H7 (cell line): Measurements from ENCODE around the gene PRKCE. TPM values are rescaled to one million over a fixed set of nuclear protein-coding genes. Genes with fewer than 3 reads are reported as not detected.

Source experiments
- DNase-seq: peaks from one replicate; pipeline ENCODE4 v3.0.0; 2012
- H3K27me3 ChIP-seq: 2 replicates; pipeline ENCODE4 v1.6.0; 2011; ENCODE audit warnings: mild to moderate bottlenecking, low read length; ENCODE audit not compliant: control insufficient read depth, insufficient read depth
- H3K36me3 ChIP-seq: replicated peaks from 2 replicates; pipeline ENCODE4 v1.5.1; 2011; ENCODE audit warnings: low read length; ENCODE audit not compliant: control insufficient read depth, insufficient read depth
- H3K4me3 ChIP-seq: 2 replicates; pipeline ENCODE4 v1.5.1; 2011; ENCODE audit warnings: low read depth, mild to moderate bottlenecking, control low read depth, low read length, moderate library complexity; ENCODE audit not compliant: insufficient read depth
- total RNA-seq: library from RNA; depleted of rRNA; stranded (reverse); fragments of >200 nt; shearing (Covaris generic); gene quantifications from 2 replicates; pipeline ENCODE4 v1.2.3, GENCODE V29; 2014

The PRKCE gene
- total RNA-seq, 1 experiment from 2014 or later: 1.2 TPM

DNA sequence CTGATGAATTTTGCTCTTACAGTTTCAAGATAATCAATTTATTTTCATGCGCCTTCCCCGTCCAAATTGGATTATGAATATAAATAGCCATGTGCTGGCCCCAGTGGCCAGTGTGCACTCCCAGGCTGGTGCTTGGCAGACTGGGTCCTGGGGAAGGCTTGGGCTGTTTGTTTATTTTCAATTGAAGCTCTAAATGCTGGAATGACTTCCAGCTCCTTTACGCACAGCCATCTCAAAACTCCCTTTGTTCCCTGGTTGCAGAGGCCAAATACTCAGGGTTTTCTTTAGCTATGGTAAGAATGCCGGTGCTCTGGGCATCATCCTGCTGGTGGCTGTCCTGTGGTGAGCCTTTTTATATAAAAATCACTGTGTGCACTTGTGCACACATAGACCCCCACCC, 131.5 kb downstream of the PRKCE start:
- Histone ChIP-seq H3K4me3 (no peak overlapping the region), H3K36me3 (no peaks in the 10 kb centered on the region), H3K27me3 (no peaks in the 10 kb centered on the region)
- no peak for DNase-seq

DNA sequence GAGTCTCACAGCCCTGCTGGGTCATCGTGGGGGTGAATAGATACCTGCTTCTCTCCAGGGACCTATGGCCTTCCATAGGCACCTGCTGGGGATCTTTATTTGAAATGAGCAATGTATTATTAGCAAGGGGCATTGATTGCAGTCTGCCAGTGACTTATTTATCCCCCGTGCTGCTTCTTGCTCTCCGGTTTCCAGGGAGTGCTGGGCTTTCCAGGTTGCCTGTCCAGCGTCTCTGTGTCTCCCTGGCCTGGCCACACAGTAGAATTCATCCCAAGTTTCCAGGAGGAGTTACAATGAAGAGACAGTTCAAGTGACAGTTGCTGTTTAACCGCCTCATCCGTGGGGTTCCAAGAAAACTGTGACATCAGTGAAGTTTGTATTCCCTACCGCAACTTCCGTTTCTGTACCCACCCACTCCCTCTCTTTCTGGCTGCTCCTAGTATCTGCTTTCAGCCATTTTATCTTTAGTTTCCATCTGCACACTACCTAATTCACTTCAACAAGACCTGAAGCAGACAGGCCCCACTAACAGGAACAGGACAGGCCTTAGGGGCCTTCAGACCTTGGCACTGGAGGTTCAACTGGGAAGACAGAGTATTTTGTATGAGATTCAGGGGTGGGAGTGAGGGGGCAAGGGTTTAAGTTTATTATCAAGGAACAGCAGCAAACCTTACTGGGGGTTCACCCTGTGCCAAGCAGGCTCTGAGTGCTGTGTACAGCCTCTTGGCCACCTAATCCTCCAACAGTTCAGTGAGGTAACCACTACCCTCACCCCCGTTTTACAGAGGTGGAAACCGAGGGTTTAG, 134.8 kb downstream of the PRKCE start:
- Histone ChIP-seq H3K4me3 (no peak overlapping the region), H3K27me3 (no peaks in the 10 kb centered on the region), H3K36me3 (no peaks in the 10 kb centered on the region)
- no peak for DNase-seq

DNA sequence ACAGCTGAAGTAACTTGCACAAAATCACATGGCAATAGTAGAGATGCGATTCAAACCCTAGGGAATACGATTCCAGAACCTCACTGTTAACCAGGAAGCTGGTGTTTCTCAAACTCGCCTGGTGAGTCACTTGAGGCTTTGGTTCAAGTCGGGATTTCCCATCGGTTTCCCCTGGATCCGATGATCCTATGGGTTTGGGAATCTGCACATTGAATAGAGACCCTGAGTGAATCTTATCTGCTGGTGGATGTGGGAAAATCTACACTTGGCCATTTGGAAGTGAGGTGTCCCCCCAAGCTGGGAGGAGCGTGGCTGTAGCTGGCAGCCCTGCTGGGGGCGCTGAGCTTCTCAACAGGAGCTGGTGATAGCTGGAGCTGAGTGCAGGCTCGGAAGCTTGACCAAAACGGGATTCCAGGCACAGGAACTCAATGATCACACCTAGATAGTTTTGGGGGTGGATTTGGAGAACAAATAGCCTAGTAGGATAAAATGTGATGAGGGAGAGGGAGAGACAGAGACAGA, 135.4 kb downstream of the PRKCE start:
- H3K4me3 ChIP-seq: no peak overlapping the region
- H3K36me3 ChIP-seq: no peaks in the 10 kb centered on the region
- H3K27me3 ChIP-seq: no peaks in the 10 kb centered on the region
- no peak for DNase-seq

DNA sequence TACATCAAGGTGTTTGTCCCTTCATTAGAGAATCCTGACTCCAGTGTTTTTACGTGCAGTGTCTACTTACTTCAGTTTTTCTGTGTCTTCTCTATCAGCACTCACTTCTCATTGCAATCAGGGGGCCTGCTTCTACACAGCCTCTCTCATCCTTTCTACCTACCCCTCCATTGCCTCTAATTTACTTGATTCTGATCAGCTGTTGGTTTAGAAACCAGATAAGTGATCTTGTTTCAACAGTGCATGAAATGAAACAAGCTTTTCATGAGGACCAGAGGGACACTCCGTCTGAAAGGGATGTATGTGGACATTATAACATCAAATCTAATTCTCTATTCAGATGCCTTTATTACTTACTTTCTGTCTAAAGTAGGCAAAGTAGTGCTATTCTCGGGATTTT, 136.9 kb downstream of the PRKCE start:
- Histone ChIP-seq H3K36me3 (no peaks in the 10 kb centered on the region), H3K27me3 (no peaks in the 10 kb centered on the region), H3K4me3 (no peak overlapping the region)
- no peak for DNase-seq

DNA sequence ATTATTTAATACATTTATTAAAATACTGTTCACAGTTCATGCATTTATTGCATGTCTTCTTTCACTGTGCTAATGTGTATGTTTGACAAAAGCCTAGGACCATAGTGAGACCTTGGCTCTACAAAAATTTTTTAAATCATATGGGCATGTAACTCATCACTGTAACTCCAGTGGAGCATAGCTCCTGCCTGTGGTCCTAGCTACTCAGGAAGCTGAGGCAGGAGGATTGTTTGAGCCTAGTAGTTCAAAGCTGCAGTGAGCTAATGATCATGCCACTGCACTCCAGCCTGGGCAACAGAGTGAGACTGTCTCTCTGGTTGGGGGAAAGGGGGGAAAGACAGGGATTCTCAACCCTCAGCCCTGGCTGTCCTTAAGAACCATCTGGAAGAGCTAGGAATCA, 137.8 kb downstream of the PRKCE start:
- Histone ChIP-seq H3K27me3 (no peaks in the 10 kb centered on the region), H3K36me3 (no peaks in the 10 kb centered on the region), H3K4me3 (no peak overlapping the region)
- no peak for DNase-seq

DNA sequence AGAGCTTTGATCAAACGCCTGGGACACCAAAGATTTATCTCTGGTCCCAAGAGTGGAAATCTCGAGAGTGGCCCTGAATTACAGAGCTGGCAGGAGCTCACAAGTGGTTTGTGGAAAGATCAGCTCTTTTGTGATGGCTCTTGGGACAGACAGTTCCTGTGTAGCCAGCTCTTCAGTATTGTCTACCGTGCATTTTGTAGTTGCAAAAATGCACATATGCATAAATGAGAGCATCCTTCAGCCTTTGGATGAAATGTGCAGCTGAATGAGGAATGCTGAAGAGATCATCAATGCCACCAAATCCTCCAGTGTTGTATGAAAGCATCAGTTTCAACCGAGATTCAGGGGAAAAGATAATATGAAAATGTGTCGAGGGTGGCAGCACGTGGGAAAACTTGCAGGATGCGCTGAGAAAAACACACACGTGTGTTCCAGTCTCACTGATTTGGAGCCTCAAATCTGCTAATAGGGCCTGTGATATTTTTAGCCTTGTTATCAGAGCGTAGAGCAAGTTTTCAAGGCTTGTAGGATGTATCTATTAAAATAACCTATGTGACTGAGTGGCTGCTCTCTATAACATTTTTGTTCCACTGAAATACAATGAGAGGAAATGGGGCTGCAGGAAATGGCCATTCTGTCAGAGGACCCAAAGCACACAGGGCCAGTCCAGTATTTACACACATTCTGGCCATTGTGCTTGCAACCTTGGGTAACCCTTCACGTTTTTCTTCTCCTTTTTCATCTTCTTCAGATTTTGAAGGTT, 138.7 kb downstream of the PRKCE start:
- no peaks in the 10 kb centered on the region for H3K36me3 ChIP-seq
- no peak for DNase-seq
- no peak overlapping the region for H3K4me3 ChIP-seq
- H3K27me3 ChIP-seq: no peaks in the 10 kb centered on the region

DNA sequence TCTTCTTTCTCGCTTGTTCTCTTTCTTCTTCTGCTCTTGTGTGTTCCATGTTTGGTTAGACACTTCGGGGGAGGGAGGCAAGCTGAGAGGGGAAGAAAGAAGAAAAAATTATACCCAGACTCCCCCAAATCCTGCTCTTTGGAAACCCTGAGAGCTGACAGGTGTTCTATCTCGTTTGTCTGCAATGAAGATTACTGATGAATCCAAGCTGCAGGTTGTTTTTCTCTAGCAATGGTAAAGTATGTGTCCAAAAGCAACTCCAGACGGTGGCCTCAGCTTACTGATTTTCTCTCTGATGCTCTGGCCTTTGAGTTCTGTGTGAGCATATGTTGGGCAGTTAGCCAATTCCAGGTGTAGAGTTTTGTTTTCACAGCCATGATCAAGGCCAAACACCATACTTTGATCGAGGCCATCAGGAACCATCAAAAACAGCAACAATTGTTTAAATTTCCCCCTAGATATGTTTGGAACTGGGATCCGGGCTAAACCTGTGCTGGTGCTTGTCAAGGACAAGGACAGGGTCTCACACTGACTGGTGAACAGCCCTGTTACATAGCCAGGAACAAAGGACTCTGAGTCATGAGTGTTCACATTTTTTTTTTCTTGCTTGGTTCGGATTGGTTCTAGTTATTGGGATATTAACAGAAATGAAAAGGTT, 142.0 kb downstream of the PRKCE start:
- Histone ChIP-seq H3K27me3 (no peaks in the 10 kb centered on the region), H3K4me3 (no peak overlapping the region), H3K36me3 (no peaks in the 10 kb centered on the region)
- DNase-seq: no peak

DNA sequence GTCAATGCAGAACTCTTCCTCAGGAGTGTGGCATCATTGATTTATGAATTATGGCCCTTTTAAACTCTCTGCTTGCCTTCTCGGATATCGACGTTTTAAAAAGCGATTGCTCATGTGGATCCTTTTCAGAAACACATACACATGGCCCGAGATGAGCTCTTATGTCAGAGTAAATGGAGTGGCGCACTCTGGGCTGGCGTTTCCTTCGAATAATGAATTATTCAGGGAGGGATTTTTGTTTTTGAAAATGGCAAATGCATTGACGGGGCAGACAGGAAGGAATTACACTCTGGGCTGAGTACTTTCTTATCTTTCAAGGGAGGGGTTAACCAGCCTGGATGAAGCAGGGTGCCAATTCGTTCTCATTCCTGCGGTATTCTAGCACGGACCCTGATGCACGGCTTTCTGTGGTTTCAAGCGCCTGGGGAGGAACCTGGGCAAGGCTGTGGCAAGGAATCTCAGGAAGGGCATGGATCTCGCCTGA, 142.7 kb downstream of the PRKCE start:
- Histone ChIP-seq H3K36me3 (no peaks in the 10 kb centered on the region), H3K27me3 (no peaks in the 10 kb centered on the region), H3K4me3 (no peak overlapping the region)
- DNase-seq: no peak

DNA sequence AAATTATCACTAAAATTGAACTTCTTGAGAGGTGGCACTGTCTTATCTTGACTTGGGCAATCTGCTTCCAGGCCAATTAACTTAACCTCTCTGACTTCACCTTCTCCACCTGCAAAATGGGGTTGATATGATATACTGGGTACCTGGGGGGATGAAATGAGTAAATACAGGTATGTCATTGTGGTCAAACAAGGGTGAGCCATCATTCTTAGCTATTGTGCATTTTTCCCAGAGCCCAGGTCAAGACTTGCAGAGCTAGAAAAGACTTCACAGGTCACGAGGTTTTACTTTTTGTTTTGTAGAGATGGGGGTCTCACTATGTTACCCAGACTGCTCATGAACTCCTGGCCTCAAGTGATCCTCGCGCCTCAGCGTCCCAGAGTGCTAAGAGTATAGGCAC, 145.0 kb downstream of the PRKCE start:
- Histone ChIP-seq H3K4me3 (no peak overlapping the region), H3K36me3 (no peaks in the 10 kb centered on the region)
- DNase-seq: no peak

DNA sequence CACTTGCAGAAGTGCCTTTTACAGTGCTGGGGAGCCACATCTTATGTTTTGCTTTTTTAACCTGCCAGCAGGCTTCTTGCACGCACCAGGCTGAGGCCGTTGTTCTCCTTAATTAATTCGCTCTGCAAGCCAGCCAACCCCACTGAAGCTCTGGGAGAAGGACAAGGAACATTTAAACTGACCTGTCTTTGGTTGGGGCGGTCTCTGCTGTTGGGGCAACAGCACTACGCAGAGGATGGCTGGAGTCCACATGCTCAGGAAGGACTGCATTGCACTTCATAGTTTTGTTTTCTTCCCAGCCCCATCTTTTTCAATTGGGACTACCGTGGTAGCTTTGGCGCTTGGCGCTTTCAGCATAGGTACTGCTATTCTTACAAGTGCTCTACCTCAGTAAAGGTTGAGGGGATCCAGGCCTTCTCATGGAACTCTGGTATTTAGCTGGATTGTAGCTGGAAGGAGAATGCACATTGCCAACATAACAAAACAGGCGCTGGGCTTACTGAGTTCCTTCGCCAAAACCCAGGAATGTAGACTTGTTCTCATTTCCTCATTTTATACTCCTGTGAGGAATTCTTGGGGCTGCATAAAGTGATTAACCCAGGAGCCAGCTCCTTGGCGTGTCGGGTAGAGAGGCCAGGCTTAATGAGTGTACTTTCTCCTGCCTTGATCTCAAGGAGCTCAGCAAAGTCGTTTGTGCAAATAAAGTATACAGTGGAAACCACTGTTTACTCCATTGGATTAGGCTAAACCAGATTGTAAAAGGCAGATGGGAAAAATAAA, 146.2 kb downstream of the PRKCE start:
- Histone ChIP-seq H3K36me3 (no peaks in the 10 kb centered on the region), H3K4me3 (no peak overlapping the region), H3K27me3 (no peaks in the 10 kb centered on the region)
- no peak for DNase-seq

More for the DNA sequence above, 145.0 kb downstream of the PRKCE start:
- no peaks in the 10 kb centered on the region for H3K27me3 ChIP-seq

DNA sequence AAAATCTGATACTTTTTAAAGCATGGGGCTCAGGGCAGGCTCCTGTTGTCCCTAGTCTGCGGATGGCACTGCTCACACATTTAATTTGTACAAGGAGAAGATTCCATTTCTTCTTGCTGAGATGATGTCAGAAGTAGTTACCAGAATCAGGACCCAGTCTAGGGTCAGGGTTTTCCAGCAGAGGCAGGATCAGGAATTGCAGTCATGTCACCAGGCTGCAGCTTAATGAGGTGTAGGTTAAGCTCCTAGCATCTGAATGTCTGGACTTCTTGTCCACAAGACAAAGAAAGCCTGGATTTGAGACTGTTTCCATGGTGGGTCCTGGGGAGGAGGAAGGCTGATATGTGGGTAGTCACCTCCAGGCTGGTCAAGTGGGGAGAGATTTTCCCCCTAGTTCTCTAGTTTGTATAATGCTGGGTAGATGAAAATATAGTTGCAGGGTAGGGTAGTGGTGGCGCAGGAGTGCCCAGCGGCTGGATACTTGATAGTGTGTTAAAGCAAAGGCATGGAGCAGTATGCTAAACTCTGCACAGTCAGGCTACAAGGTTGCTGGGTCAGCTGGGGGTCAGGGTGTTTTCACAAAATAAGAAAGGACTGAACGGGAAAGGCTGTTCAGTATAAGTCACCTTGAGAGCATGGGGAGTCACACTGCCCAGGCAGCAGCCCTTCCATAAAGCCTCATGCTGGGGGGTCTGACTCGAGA, 148.4 kb downstream of the PRKCE start:
- DNase-seq: no peak
- Histone ChIP-seq H3K27me3 (no peaks in the 10 kb centered on the region), H3K4me3 (no peak overlapping the region)

DNA sequence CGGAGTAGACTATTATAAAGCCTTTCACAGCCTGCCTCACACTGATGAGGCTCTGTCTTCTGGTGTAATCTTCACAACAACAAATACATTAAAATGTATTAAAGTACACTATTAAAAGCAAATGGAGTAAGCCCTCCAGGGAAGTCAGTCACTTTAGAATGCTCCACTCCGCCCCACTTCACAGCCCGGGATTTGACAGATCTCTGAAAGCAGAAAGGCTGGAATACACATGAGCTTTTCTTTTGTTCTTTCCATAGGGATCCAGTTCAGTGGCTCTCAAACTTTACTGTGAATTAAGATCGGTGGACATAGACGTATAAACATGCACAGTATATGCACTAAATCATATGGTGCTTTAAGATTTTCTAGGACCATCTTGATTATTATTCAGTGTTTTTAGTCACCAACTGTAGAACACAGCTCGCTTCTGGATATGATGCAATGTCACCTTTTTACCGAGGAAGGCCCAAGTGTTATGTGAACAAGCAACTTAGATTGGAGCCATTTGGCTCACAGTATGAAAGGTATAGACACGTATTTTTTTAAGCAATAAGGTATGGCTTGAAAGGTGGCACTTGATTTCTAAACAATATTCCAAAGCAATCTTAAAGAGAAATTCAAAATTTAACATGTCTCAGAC, 151.1 kb downstream of the PRKCE start:
- Histone ChIP-seq H3K27me3 (no peaks in the 10 kb centered on the region), H3K36me3 (no peaks in the 10 kb centered on the region), H3K4me3 (no peak overlapping the region)
- no peak for DNase-seq

More for the DNA sequence above, 148.4 kb downstream of the PRKCE start:
- no peaks in the 10 kb centered on the region for H3K36me3 ChIP-seq

DNA sequence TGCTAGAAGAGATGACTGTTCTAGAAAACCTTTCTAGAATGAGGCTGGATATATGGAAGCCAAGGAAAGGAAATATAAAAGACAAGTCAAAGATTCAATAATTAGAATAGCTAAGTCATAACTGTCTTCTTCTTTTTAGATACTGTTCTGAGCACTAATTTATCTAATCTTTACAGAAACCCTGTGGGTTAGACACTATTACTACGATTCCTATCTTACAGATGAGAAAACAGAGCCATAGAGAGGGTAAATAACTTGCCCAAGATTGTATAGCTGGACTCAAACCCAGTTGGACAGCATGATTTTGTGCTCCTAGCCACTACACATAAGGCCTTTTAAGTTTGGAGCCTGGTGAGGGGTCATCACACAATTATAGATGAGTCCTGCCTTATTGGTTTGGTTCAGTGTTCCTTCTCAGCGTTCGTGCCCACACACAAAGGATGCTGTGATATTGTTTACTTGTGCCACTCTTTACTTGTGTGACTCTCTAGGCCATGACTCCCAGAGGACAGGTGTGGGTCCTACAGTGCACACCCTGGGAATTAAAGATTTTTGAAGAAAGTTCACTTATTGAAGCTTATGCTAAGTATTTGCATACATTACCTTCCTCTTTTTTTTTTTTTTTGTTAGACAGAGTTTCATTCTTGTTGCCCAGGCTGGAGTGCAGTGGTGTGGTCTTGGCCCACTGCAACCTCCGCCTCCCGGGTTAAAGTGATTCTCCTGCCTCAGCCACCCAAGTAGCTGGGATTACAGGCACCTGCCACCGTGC, 153.7 kb downstream of the PRKCE start:
- DNase-seq: no peak
- no peak overlapping the region for H3K4me3 ChIP-seq
- no peaks in the 10 kb centered on the region for H3K36me3 ChIP-seq
- H3K27me3 ChIP-seq: no peaks in the 10 kb centered on the region
